NB4 (cell line): ENCODE measurements around the gene PRR5L.

Experiments
- DNase-seq: peaks from one replicate; pipeline ENCODE4 v3.0.0; 2010; ENCODE audit warnings: low read depth
- H3K4me3 ChIP-seq: one replicate; pipeline ENCODE4 v1.5.1; 2011; ENCODE audit warnings: mild to moderate bottlenecking, low read depth, low read length, moderate library complexity
- MYC ChIP-seq: IDR thresholded peaks from 2 replicates; pipeline ENCODE4 v1.6.1; 2011; ENCODE audit warnings: low read depth, low read length
- POLR2A ChIP-seq: IDR thresholded peaks from 2 replicates; pipeline ENCODE4 v1.6.1; 2011; ENCODE audit warnings: mild to moderate bottlenecking; ENCODE audit not compliant: insufficient read length; ENCODE audit errors: extremely low read depth
- TF ChIP-seq, protein P1 (sequence below): IDR thresholded peaks from 2 replicates; pipeline ENCODE4 v1.6.1; 2011; ENCODE audit warnings: low read depth, low read length
- TF ChIP-seq, protein P2 (sequence below): IDR thresholded peaks from one replicate; pipeline ENCODE4 v1.5.1; 2012; ENCODE audit warnings: low read depth, low read length

PRR5L gene

DNA sequence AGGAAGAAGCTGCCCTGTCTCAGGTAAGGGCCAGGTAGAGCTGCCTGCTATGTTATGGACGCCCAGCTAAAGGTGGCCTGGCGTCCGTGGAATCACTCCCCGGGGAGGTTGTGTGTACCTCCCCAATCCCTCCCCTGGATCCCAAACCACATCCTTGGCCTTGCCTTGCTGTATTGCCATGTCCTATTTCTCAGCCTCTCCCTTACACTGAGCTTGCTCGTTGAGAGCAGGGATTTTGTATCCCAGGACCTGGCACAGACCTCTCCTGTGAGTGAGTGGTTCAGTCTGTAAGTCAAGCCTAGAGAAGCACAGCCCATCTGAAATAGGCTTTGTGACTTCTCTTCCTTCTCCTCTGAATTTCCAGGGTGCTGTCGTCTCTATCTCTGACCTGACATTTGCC is 160.1 kb downstream of the PRR5L start:
- TF ChIP-seq POLR2A, result no peak
- TF ChIP-seq MYC, result no peak
- TF ChIP-seq, protein P1, sequence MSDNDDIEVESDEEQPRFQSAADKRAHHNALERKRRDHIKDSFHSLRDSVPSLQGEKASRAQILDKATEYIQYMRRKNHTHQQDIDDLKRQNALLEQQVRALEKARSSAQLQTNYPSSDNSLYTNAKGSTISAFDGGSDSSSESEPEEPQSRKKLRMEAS, result no peak
- TF ChIP-seq, protein P2, sequence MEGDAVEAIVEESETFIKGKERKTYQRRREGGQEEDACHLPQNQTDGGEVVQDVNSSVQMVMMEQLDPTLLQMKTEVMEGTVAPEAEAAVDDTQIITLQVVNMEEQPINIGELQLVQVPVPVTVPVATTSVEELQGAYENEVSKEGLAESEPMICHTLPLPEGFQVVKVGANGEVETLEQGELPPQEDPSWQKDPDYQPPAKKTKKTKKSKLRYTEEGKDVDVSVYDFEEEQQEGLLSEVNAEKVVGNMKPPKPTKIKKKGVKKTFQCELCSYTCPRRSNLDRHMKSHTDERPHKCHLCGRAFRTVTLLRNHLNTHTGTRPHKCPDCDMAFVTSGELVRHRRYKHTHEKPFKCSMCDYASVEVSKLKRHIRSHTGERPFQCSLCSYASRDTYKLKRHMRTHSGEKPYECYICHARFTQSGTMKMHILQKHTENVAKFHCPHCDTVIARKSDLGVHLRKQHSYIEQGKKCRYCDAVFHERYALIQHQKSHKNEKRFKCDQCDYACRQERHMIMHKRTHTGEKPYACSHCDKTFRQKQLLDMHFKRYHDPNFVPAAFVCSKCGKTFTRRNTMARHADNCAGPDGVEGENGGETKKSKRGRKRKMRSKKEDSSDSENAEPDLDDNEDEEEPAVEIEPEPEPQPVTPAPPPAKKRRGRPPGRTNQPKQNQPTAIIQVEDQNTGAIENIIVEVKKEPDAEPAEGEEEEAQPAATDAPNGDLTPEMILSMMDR, result no peak
- DNase-seq, result no peak

DNA sequence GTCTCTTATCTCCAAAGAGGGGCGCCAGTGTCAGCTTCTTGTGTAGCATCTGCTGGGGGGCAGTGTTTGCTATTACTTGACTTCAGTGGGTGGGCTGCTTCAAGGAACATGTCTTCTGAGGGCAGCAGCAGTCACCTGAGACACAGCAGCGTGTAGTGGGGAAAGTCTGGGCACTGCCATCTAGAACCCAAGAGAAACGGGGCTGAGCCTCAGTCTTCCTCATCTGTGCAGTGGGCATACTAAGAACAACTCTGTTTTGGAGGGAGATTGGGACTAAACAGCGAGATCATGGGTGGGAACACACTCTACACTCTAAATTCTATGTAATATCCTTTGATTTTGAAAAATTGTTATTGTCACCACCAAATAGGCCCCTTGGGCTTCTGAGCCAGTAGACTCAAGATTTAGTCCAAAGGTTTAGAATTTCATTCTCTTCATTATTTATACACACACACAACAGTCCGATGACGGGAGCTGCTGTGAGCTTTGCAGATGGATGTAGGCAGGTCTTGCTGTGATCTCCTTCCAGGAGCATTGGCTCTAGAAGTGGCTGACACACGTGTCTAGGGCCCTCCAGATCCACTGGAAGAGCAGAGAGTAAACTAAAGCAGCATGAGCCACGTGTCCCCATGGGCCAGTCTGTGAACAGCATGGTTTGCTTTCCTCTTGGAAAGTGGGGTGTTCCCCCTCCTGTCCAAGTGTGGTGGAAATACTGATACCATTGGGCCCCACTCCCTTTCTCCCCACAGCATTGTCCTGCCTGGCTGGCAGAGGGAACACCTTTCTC is 162.2 kb downstream of the PRR5L start:
- H3K4me3 ChIP-seq, result no peak overlapping the region
- TF ChIP-seq, protein P1, result no peak
- TF ChIP-seq, protein P2, result no peak
- TF ChIP-seq MYC (no peak), POLR2A (no peak)
- DNase-seq, result no peak

More for the DNA sequence above, 160.1 kb downstream of the PRR5L start:
- H3K4me3 ChIP-seq, result no peak overlapping the region

DNA sequence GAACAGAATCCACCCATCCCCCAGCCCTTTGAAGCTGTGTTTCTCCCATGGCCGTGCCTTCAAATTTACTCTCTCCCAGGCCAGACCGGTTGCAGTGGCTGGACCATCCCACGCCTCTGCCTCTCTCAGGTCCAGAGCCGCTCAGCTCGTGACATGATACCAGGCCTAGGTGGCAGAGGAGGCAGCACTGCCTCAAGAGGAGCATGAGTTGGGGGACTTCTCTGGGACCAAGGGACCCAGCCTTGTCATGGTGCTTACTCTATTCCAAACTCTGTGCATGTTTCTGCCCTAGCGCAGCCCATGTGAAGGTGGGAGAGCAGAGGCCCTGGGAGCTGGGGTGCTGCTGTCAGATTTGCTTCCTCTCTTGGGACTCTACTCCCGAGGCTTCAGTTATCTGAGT is 163.0 kb downstream of the PRR5L start:
- TF ChIP-seq POLR2A (no peak), MYC (no peak)
- TF ChIP-seq, protein P1, result no peak
- TF ChIP-seq, protein P2, result no peak
- H3K4me3 ChIP-seq, result no peak overlapping the region
- no peak for DNase-seq

DNA sequence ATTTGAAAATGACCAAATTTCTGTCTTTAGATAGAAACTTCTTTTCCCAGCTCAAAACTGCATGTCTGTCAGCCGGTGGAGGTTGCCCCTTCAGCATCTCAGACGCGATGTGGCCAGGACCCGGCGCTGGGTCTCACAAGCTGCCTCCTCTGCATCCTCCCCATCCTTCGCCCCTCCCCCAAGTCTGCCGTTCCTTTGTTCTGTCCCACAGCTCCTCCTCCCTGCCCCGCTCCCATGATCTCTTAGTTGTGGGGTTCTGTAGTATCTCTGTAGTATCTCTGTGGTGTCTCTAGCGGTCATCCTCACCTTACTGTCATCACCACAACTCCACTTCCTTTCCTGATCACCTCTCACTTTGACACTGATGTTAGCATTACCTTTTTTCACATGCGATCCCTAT is 164.1 kb downstream of the PRR5L start:
- DNase-seq, result no peak
- TF ChIP-seq POLR2A (no peak), MYC (no peak)
- TF ChIP-seq, protein P1, result no peak
- TF ChIP-seq, protein P2, result no peak
- H3K4me3 ChIP-seq, result no peak overlapping the region

DNA sequence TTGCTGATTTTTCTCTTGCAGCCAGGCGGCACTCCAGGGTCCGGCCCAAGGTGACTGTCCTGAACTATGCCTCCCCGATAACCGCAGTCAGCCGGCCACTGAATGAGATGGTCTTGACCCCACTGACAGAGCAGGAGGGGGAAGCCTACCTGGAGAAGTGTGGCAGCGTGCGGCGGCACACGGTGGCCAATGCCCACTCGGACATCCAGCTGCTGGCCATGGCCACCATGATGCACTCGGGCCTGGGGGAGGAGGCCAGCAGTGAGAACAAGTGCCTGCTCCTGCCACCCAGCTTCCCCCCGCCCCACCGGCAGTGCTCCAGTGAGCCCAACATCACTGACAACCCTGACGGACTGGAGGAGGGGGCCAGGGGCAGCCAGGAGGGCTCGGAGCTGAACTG is 166.2 kb downstream of the PRR5L start:
- no peak for DNase-seq
- TF ChIP-seq, protein P1, result no peak
- TF ChIP-seq MYC (no peak), POLR2A (no peak)
- TF ChIP-seq, protein P2, result no peak
- H3K4me3 ChIP-seq, result no peak overlapping the region
